ENCODE measurements around the gene ATXN7L2.

Gene ATXN7L2

GRCh38 chr1:109503935-109504334 is 20.2 kb downstream of the ATXN7L2 start:
- H3K27ac ChIP-seq: no peak overlapping the region
- H3K27me3 ChIP-seq (ENCODE audit: insufficient read depth, low read depth, severe bottlenecking): no peaks in the 10 kb centered on the region
- DNase-seq: no peak
- no peak overlapping the region for H3K4me3 ChIP-seq (ENCODE audit: low read depth, low read length)
- H3K36me3 ChIP-seq: peaks cover 18% of the 10 kb centered on the region
- no peak for TF ChIP-seq CTCF (IDR thresholded peaks at IDR 0.05; ENCODE audit: low read depth, low read length)
- no peaks in the 10 kb centered on the region for H3K9me3 ChIP-seq (ENCODE audit: severe bottlenecking)

GRCh38 chr1:109504974-109505373 is 21.3 kb downstream of the ATXN7L2 start:
- DNase-seq: no peak
- Histone ChIP-seq H3K27me3 (ENCODE audit: insufficient read depth, low read depth, severe bottlenecking) (no peaks in the 10 kb centered on the region), H3K9me3 (ENCODE audit: severe bottlenecking) (no peaks in the 10 kb centered on the region), H3K4me3 (ENCODE audit: low read depth, low read length) (no peak overlapping the region), H3K36me3 (peaks cover 18% of the 10 kb centered on the region), H3K27ac (no peak overlapping the region)
- no peak for TF ChIP-seq CTCF (IDR thresholded peaks at IDR 0.05; ENCODE audit: low read depth, low read length)

DNA sequence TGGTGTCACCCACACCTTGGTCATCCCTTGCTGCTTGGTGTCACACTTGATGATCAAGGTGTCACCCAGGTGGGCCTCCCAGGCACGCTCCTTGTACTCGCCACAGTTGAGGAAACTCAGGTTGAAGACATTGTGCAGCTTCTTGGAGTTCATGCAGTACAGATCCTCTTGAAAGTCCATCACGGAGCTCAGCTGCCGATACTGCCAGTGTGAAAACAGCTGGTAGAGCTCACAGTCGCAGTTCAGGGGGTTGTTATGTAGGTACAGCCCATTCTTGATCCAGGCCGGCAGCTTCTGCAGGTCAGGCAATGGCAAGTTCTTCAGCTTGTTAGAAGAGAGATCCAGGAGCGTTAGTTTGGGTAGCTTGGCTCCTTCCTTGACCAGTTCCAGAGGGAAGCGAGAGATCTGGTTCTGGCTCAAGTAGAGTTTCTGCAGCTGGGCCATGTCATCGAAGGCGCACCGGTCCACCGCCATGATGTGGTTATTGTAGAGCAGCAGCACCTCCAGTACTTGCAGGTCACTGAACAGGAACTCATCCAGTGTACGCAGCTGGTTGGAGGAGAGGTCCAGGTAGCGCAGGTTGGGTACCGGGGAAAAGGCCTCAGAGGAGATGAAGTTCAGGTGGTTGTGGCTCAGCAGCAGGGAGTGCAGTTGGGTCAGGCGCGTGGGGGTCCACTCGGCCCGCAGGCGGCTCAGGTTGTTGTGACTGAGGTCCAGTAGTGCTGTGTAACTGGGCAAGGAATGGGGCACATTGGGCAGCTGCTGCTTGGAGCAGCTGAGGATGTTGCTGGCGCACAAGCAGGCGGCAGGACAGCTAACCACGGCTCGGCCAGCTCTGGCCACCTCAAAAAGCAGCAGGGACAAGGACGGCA is 24.5 kb downstream of the ATXN7L2 start:
- no peak for DNase-seq
- H3K27ac ChIP-seq: no peak overlapping the region
- H3K9me3 ChIP-seq (ENCODE audit: severe bottlenecking): no peaks in the 10 kb centered on the region
- H3K4me3 ChIP-seq (ENCODE audit: low read depth, low read length): no peak overlapping the region
- TF ChIP-seq CTCF (IDR thresholded peaks at IDR 0.05; ENCODE audit: low read depth, low read length): no peak
- peaks cover 10% of the 10 kb centered on the region for H3K36me3 ChIP-seq
- H3K27me3 ChIP-seq (ENCODE audit: insufficient read depth, low read depth, severe bottlenecking): no peaks in the 10 kb centered on the region

- H3K27ac ChIP-seq: no peak overlapping the region
- no peak for TF ChIP-seq CTCF (IDR thresholded peaks at IDR 0.05; ENCODE audit: low read depth, low read length)
- DNase-seq: no peak
- no peaks in the 10 kb centered on the region for H3K9me3 ChIP-seq (ENCODE audit: severe bottlenecking)
- peaks cover 10% of the 10 kb centered on the region for H3K36me3 ChIP-seq
- H3K27me3 ChIP-seq (ENCODE audit: insufficient read depth, low read depth, severe bottlenecking): no peaks in the 10 kb centered on the region
- peak overlapping the region; percentile 90 for H3K4me3 ChIP-seq (ENCODE audit: low read depth, low read length)
These were observed 25.1 kb downstream of the ATXN7L2 start for GRCh38 chr1:109508873-109509175.

DNA sequence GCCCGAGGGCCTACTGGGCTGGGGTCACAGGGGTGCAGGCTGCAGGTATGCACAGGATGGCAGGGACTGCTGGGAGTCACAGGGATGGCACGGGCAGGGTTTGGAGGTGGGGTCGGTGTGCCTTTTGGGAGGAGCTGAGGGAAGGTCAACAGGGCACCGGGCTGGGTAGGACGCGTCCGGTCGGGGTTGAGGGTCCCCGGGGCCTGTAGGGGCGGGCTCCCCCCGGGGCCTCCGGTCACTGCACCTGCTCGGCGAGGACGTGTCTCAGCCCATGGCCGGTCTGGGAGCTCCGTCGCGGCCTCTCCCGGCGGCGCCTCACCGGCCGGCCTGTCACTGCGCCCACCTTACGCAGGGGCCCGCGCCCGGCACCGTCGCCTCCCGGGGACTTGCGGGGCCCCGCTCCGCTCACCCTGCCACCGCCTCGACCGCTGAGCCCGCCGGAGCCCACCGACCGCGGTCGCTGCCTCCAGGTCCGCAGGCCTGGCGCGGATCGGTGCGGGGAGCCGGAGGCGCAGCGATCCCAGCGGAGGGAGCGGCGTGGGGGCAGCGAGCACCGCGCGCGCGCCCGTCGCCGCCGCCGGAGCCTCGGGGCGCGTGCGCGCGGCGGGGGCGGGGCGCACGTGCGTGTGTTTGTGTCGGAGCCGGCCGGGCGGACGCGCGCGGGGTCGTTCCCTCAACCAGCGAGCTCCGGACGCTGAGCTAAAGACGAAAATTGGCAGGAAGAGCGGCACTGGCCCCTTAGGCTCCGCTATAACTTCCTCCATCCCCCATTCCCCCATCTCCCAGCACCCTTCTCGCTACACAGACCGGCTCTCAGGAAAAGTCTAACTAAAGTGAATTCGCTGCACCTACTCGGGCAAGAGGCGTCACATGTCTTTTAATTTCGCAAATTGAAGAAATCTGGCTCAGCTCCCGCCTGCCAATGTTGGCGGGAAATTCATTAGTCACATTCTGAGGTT is 25.8 kb downstream of the ATXN7L2 start, which contains the start of gene AMIGO1:
TSS of gene AMIGO1 (minus strand) at position 552 of the 959 bp plus-strand sequence. CDS start 815 bp downstream, outside the sequence.
- TF ChIP-seq CTCF (IDR thresholded peaks at IDR 0.05; ENCODE audit: low read depth, low read length): no peak
- Histone ChIP-seq H3K4me3 (ENCODE audit: low read depth, low read length) (peak within 1 kb of the TSS; percentile 90), H3K9me3 (ENCODE audit: severe bottlenecking) (no peaks in the 10 kb centered on the region), H3K27ac (peak within 1 kb of the TSS; percentile 37), H3K27me3 (ENCODE audit: insufficient read depth, low read depth, severe bottlenecking) (no peaks in the 10 kb centered on the region), H3K36me3 (peaks cover 10% of the 10 kb centered on the region)
- peak; percentile 75 for DNase-seq

All from WERI-Rb-1 (cell line).